ENCODE results near the gene KAT2B.

- TF ChIP-seq CTCF (conservative IDR thresholded peaks at IDR 0.05), result no peak
- TF ChIP-seq EZH2 (IDR thresholded peaks at IDR 0.05; ENCODE audit: low read depth), result no peak
Observed at GRCh38 chr3:20079621-20080020, 39.4 kb downstream of the KAT2B start.

All from PC-9 (cell line).